Pons (tissue), 1 donor: Measurements from ENCODE around the gene MTFMT.
"Not testable (repeated sequence)": the region's sequence is repeated elsewhere in the genome, so short reads cannot be mapped to it uniquely, and the experiment has no call there.

ENCODE experiments used
- DNase-seq: peaks from one replicate; pipeline ENCODE4 v3.0.0-alpha.2; 2016; ENCODE audit warnings: low spot score

Gene MTFMT

DNA sequence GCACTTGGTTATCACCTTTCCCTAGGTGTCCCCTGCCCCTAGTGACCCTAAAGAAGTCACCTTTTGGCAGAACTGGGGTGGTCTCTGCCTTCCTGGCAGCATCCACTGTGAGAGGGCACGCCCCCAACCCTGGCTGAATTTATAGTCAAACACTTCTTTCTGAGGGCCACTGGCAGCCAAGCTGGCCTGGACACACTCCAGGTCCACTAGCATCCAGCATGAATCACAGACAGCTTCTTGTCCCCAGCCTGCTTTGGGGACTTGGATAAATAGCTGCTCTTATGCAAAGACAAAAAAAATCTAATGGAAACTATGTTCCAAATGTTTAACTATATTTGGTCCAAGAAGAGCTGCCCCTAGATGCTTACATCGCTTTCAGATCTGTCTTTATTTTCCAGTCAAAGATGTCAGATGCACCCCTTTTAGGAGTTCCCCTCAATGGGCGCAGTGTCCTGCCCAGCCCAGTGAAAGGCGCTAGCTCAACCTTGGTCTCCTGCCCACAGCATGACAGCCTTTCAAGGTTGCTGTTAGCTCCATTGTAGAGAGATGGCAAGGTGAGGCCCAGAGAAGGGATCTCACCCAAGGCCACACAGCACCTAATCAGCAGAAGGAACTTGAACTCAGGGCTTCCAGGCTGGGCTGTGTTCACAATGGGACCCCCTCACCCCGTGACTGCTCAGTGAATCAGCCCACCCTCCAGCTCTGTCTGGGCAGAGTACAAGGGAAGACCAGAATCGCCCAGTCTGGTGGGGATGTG lies 31.4 kb upstream of the MTFMT start:
- DNase-seq, result peak; percentile 93

DNA sequence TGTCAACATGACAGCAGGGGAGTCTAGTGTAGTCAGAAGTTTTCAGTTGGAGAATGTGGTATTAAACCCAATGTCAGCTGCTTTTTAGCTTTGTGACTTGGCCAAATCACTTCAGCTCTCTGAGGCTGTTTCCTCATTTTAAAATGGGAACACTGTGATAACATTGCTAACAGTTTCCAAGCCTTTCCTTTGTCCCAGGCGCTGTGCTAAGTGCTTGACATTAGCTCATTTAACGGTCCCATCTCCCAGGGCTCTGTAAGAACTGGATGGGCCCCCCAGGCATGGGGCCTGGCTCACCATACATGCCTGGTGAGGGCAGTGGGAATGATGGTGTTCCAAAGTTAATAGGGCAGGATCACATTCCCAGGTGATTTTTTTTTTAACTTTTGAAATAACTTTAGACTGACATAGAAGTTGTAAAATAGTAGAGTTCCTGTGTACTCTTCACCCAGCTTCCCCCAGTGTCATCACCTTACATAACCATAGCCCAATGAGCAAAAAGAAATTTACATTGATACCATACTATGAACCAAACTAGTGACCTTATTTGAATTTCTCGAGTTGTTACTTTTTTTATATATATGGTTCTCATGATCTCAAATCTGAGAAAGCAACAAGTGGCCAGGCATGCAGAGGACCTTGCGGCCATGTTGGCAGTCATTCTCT lies 30.6 kb upstream of the MTFMT start:
- no peak for DNase-seq

DNA sequence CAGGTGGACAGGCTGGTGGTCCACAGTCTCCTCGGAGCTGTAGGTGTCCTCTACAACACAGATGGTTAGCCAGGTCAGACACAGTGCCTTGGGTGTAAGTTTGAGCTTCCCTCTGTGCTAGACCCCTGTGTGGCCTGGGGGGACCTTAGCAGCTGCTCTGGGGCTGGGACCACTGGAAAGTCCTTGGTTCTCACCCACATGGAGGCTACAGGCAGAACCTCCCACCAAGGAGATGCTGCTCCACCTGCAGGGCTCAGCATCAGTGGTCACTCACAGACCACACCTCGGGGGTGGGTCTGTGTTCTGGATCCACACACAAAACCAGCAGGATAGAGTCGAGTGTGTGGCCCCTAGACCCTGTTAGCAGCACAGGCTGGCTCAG lies 29.9 kb upstream of the MTFMT start:
- DNase-seq, result no peak

DNA sequence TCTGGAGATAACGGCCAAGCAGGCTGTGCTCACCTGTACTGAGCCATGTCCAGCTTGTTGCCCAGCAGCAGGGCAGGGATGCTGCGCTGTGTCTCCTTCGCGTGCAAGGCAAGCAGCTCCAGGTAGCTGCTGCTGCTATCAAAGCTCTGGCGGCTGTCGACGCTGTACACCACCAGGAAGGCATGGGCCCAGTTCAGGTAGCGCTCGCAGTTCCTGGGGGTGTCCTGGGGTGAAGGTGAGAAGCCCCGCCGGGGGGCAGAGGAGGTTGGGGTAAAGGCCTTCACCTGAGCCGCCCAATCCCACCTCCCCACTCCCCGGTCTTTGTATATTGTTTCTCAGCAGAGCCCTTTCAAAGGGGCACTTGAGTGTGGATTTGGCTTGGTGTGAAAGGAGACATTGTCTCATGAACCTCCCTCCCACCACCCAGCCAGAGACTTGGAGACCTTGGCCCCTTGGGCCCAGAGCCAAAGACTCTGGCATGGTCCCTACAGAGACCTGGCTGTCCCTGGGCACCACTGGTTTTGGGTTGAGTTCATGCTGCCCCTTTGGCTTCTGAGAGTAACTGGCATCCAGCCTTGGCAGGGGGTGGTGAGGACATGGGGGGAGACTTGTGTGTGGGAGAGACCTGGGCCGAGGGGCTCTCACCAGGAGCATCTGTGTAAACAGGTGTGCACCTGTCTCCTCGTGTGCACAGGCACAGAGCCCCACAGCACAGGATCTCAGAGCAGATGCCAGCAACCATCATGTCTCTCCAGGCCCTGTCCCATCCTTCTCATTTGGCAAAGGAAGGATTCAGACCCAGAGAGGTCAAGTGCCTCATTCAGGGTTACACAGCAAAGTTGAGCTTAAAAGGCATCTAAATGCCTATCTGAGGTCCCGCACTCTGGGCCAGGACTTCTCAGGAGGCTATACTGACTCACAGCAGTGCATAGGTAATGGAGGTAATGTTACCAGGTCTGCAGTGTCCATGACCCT lies 29.2 kb upstream of the MTFMT start:
- peak; percentile 75 for DNase-seq

DNA sequence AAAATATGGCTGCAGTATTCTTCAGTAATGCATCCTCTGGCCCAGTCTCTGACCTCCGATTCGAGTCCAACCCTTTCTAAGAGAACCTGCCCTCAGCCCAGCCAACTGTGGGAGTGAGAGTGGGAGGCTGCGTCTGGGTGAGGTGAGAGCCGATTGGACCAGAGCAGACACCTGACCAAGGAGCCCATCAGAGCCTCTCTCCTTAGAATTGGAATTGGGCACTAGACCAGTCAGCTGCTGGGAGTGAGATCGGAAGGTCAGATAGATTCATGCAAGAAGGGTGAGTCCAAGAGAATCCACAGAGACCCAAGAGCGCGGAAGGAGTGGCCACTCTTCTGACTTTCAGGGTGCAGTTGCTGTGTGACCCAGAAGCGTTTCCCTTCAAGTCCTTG lies 28.1 kb upstream of the MTFMT start:
- no peak for DNase-seq

DNA sequence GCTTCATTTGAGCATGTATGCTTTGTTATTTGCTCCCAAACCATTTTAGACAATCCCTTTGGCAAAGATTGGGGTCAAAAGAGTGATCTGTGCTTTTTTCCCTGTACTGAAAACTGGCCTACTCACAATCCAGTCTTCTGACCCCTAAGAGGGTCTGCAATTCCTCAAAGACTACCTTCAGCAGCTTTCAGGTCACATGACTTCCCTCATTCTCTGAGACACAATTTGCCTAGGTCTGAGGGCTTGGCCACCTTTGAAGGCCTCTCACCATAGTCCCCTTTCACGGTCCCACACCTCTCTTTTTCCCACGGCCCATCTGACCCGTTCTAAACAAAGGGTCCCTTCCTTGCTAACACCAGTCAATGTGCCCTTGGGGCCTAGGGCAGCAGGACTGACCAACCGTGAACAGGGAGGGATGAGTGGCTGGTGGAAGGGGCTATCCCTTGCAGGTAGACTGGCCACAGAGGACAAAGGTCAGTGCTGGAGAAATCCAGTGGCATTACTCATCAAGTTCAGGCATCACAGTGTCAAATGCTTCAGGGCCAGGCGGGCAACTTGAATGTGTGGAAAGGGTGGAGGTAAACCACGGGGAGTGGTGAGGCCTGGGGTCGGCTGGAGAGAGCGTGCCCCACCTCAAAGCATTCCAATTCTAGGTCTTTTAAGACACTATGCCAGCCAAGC lies 27.6 kb upstream of the MTFMT start:
- no peak for DNase-seq

DNA sequence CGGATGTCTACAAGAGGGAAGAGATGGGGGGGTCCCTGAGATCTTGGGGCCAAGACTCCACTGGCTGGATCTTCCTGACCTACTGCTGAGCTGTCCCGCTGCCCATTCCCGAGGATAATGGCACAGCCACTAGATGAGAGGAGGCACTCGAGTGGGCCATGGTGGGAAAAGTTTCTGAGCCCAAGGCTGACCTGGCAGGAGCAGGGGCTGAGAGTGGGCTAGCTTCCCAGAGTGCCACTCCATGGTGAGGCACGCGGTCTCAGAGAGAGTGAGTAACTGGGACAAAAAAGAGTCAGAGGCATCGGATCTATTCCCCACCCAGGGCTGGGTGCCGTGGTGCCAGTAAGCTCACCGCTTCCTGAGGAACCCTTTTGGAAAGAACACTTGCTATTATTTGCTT lies 26.7 kb upstream of the MTFMT start:
- DNase-seq, result no peak

DNA sequence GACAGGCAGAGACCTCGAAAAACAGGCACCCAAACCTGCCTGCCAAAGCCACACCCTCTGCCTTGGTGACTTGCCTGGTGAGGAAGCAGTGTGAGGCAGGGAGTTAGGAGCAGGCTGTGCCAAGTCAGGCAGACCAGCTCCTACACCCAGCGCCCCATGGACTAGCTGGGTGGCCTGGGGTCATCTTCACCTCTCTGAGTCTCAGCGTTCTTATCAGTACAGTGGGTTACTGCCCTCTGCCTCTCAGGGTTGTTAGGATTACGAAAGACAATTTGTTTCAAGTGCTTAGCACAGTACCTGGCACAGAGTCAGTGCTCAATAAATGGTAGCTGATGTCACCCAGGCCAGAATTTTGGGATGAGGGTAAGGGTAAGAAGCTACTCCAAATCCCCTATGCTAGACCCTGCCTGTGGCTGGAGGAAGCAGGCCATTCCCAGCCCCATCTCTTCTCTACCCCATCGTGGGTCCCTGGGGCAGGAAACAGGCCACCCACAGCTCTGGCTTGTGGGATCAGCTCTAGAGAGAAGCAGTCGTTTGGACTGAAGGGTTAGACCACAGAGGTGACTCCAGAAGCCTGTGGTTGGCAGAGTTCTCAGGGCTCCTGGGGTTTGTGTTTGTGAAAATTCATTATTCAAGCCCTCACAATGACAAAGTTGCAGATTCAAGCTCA lies 25.9 kb upstream of the MTFMT start:
- DNase-seq, result no peak

DNA sequence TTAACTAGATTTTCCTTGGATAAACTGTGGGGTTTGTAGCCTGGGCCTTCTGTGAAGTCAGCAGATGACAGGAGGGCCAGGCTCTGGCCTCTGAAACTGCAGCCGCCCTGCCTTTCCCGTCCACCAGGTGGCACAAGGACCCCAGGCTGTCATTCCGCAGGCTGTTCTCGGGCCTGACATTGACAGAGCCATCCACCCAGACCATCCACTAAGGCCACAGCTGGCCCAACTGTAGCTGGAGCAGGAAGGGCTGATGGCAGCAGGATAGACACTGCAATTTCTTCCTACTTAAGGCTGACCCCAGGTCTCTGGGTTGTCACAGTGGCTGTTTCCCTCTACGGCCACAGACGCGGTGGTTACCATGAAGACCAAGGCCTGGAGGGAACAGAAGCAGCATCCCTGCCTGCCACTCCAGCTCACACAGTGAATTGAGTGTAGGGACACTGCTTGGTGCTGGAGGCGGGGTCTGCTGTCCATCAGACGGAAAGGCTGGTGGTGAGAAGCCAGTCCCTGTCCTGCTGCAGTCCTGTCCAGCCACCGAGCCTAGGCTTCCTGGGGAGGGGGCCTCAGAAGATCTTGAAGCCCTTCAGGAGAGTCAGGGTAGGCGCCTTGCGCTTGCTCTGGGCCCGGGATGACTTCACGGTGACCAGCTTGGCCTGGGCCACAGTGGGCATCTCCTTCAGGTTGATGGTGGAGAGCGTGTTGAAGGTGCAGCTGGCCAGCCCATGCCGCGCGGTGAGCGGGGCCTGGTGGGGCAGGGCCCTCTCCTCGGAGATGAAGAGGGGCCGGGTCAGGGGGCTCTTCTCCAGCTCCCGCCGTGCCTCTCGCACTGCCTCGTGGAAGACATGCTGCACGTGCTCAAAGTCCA lies 25.1 kb upstream of the MTFMT start:
- peak; percentile 76 for DNase-seq

DNA sequence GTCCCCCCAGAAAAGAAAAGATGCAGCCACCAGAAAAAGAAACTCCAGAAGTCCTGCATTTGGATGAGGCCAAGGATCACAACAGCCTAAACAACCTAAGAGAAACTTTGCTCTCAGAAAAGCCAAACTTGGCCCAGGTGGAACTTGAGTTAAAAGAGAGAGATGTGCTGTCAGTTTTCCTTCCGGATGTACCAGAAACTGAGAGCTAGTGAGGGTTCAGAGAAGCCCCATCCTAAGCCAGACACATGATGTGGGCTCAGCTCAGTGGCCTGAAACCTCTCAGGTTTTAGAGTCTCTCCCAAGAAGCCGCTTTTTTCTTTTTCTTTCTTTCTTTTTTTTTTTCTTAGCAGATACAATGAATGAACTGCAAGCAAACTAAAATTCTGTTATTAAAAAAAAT lies 23.5 kb upstream of the MTFMT start:
- no peak for DNase-seq

DNA sequence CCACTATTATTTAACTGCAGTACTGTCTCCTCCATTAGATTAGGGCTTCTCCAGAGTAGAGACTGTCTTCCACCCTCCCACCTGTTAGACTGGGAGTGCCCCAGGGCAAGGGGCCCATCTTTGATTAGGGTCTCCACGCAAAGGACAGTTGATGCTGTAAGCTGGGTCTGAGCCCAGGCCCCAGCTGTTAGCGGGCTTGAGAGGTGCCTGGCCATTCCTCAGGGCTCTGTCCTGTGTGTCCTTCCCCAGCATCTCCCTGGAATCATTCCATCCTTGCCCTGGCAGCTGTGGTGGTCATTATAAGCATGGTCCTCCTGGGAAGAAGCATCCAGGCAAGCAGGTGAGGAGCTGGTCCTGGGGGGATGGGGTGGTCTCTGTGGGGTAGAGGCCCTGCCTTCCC lies 21.8 kb upstream of the MTFMT start:
- DNase-seq, result no peak

DNA sequence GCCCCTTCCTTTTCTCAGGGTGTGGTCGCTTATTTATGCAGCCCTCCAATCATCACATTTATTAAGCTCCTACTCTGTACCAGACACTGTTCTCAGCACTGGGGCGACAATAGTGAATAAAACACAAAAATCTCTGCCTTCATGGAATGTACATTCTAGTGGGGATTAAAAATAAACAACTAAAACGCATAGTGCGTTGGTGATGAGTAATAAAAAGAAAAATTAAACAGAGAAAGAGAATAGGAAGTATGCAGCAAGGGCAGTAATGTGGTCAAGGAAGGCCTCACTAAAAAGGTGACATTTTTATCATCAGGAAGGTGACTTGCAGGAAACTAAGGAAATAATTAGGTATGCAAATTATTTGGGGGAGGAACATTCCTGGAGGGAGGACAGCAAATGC lies 20.8 kb upstream of the MTFMT start:
- DNase-seq, result no peak

DNA sequence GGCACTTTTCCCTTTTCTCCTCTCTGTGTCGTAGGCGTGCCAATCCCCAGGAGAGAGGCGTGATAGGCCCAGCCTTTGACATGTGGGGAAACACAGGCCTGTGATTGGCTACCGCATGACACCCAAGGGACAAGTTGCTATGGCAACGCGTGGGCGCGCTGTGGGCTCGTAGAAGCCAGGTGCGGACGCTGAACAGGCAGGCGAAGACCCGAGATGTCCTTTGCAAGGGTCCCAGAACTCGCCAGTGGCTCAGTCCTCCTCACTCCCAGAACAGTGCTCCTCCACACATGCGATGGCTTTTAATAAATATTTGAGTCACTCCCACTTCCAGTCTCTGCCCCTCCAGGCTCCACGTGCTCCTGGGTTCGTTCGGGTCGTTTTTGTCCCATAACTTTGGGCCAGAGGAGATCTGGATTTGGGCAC lies 20.0 kb upstream of the MTFMT start:
- peak; percentile 95 for DNase-seq

DNA sequence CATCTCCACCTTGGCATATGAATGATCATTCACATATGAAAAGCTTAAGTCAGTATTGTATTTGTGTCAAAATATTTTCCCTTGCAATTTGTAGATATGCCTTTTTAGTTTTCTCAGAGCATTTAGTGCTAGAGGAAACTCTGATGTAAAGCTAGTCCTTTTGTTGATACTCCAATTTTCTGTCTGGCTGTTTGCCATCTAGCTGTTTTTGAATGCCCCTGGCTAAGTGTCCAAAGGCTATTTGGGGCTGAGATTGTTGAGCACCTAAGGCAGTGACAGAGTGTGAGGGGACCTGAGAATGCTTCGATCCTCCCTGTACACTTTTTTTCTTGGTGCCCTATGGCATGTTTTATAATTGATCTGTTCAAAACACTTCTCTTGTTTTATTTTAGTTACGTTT lies 18.8 kb upstream of the MTFMT start:
- DNase-seq, result no peak

DNA sequence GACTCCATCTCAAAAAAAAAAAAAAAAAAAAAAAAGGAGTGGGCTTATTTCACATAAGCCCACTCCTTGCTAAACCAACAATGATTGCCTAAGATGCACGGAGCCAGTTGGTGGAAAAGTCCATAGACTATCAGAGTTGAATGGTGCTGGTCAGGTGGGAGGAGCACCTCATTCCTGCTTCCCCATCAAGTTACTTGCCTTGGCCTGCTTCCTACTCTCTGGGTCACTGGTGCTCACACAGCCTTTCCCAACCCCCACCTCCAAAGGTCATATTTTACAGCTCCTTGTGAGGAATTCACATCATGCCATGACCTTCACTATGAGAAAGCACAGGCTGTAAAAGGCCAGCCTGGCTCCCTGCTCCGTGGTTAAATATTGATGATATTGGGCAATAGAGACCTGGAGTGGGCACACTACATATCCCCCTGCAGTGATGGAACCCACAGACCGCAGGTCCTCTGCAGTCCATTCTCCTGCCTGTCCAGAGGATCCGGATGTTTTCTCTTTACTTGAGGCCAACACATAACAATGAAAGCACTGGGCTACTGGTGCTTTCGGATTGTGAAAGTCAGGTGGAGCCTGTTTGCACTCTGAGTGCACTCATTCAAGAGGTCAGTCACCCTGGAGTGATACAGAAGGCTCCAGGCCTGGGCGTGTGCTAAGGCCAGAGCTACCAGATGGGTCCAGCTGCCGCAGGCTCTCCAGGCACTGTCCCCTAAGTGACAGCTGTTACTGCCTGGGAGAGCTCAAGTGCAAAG lies 15.5 kb upstream of the MTFMT start, which contains the start of gene SLC51B:
SLC51B (plus strand) TSS at position 664 of the 758 bp plus-strand sequence. CDS start 4,618 bp downstream, outside the sequence.
- no peak for DNase-seq

DNA sequence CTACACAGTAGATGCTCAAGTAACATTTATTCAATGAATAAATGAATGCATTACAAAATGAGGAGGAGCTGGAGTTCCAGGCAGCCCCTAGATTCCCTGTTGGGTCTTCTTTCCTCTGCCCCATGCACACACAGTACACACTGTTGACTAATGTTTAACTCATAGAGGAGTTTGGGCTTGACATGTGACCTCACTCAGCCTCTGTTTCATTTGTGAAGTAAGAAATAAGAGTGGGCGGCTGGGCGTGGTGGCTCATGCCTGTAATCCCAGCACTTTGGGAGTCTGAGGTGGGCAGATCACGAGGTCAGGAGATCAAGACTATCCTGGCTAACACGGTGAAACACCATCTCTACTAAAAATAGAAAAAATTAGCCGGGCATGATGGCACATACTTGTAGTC lies 14.8 kb upstream of the MTFMT start:
- not testable (repeated sequence) for DNase-seq

DNA sequence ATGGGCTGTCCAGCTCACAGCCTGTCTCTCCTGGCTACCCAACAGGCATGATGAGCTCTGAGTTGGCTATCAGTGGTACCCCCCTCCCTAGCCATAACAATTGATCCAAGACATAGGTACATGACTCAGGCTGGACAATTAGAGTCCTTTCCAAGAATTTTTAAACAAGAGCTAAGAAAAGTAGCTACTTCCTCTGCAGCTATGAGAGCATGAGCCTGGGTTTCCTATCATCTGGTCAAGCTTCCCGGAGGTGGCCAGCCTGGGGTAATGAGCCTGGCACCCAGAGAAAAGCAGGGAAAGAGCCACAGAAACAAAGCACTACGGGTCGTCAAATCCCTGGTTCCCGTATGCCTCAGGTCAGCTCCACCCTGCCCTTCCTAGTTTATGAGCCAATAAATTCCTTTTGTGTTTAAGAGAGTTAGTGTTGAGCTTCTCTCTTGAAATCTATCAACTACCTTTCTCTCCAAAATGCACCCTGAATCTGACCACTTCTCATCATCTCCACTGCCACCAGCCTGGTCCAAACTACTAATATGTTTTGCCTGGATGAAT lies 13.4 kb upstream of the MTFMT start:
- DNase-seq, result no peak

DNA sequence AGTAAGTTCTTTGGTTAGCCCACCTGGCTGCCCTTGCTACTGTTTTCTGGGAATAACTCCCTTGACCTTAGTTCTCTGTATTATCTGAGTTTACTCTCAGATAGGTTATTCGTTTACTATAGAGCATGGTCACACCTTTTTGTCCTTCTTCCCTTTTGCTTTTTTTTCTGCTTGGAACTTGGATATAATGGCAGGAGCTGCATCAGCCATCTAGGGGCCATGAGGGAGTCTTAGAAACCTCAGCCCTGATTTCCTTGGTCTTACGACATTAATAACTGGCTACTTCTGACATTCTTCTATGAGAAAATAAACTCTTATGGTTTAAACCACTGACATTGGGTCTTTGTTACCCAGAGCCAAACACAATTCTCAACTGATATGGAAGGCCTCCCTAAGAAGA lies 12.3 kb upstream of the MTFMT start:
- no peak for DNase-seq

DNA sequence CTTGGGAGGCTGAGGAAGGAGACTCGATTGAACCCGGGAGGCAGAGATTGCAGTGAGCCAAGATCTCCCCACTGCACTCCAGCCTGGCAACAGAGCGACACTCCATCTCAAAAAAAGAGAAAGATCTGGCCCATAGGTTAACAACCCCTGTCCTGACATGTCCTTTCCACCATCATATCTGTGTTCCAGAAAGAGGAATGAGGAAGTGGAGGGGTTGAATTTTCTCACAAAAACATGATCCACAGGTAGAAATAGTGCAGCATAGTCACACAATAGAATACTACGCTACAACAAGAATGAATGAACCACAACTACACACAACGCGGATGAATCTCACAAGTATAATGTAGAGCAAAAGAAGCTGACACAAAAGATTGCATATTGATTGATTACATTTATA lies 11.0 kb upstream of the MTFMT start:
- no peak for DNase-seq
